ENCODE results near the gene MRTFA.
"Not testable (repeated sequence)": the region's sequence is repeated elsewhere in the genome, so short reads cannot be mapped to it uniquely, and the experiment has no call there.

Gene MRTFA

DNA sequence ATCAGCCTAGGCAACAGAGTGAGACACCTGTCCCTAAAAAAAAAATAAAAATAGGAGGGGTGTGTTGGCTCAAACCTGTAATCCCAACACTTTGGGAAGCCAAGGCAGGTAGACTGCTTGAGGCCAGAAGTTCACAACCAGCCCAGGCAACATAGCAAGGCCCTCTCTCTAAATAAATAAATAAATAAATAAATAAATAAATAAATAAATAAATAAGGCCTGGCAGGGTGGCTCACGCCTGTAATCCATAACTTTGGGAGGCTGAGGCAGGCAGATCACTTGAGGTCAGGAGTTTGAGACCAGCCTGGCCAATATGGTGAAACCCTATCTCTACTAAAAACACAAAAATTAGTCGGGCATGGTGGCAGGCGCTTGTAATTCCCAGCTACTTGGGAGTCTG lies 11.2 kb downstream of the MRTFA start:
- not testable (repeated sequence) for H3K9ac ChIP-seq (ENCODE audit: low read depth, low read length); H3K27ac ChIP-seq (ENCODE audit: low read length); H3K9me3 ChIP-seq (ENCODE audit: insufficient read depth, low read depth, low read length); H3K27me3 ChIP-seq (ENCODE audit: insufficient read depth, low read length); H3K4me3 ChIP-seq (ENCODE audit: low read length); H3K36me3 ChIP-seq (ENCODE audit: insufficient read depth, low read depth, low read length); H3K4me1 ChIP-seq (ENCODE audit: insufficient read depth, low read length)

DNA sequence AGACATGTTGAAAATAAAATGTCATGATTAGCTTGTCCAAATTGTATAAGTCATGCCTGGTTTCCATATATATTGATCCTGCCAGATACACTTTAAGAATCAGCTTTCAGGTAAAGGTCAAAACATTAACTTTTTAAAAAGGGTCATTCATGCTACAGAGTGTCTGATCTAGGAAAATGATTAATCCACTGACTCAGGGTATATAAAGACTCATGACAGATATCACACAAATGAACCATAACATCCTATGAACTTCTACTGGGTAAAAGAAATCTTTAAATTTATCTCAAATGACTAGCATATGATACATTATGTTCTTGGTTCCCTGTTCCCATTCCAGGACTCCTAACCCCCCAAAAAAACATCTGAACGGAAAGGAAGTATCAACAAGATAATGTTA lies 11.7 kb downstream of the MRTFA start:
- no peak overlapping the region for H3K27ac ChIP-seq (ENCODE audit: low read length)
- H3K4me3 ChIP-seq (ENCODE audit: low read length) = no peak overlapping the region
- H3K36me3 ChIP-seq (ENCODE audit: insufficient read depth, low read depth, low read length) = no peaks in the 10 kb centered on the region
- no peak overlapping the region for H3K9ac ChIP-seq (ENCODE audit: low read depth, low read length)
- H3K9me3 ChIP-seq (ENCODE audit: insufficient read depth, low read depth, low read length) = no peaks in the 10 kb centered on the region
- no peaks in the 10 kb centered on the region for H3K27me3 ChIP-seq (ENCODE audit: insufficient read depth, low read length)
- H3K4me1 ChIP-seq (ENCODE audit: insufficient read depth, low read length) = no peaks in the 10 kb centered on the region

DNA sequence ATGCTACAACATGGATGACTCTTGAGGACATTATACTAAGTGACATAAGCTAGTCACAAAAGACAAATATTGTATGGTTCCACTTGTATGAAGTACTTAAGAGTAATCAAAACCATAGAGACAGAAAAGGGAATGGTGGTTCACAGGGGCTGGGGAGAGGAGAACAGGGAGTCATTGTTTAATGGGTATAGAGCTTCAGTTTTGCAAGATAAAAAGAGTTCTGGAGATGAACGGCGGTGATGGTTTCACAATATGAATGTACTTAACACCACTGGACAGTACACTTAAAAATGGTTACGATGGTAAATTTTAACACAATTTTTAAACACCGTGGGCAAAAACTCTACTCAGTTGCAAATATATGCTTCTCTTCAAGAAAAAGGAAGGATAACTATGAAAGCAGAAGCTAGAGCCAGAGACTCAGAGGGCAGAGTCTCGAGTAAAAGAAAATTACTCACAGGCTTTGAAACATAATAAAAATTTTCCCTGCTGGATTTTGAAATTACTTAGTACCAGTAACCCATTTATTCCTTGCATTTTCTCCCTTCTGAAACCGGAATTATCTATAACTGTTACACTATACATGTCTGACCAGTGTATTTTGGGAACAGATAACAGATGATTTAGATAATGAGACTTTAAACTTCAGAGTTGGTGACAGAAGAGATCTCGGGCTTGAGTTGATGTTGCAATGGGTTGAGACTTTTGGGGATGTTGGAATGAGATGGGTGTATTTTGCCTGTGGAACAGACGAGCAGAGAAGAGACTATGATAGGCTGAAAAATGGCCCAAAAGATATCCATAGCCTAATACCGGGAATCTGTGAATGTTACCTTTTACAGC lies 15.0 kb downstream of the MRTFA start:
- Histone ChIP-seq H3K36me3 (ENCODE audit: insufficient read depth, low read depth, low read length) (no peaks in the 10 kb centered on the region), H3K27ac (ENCODE audit: low read length) (no peak overlapping the region), H3K4me3 (ENCODE audit: low read length) (no peak overlapping the region), H3K9me3 (ENCODE audit: insufficient read depth, low read depth, low read length) (no peaks in the 10 kb centered on the region), H3K4me1 (ENCODE audit: insufficient read depth, low read length) (peaks cover 2% of the 10 kb centered on the region; the same call in 1 of the 2 replicates), H3K9ac (ENCODE audit: low read depth, low read length) (no peak overlapping the region), H3K27me3 (ENCODE audit: insufficient read depth, low read length) (no peaks in the 10 kb centered on the region)

DNA sequence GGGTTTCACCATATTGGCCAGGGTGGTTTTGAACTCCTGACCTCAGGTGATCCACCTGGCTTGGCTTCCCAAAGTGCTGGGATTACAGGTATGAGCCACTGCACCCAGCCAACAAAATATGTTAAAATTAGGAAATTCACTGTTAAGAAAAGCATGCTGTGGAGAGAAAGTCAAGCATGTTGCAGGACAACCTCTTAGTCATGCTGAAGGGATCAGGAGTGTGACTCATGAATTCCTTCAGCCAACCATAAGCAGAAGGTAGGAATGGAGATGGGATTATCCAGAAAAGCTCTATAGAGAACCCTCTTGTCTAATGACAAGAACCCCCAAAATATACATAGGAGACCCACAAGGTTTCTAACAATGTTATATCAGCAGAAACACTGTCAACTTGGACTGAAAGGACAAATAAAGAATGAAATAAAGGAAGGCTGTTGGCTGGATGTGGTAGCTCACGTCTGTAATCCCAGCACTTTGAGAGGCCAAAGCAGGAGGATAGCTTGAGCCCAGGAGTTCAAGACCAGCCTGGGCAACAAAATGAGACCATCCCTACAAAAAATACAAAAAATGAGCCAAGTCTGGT lies 16.0 kb downstream of the MRTFA start:
- Histone ChIP-seq H3K4me3 (ENCODE audit: low read length) (no peak overlapping the region), H3K27me3 (ENCODE audit: insufficient read depth, low read length) (no peaks in the 10 kb centered on the region), H3K9me3 (ENCODE audit: insufficient read depth, low read depth, low read length) (no peaks in the 10 kb centered on the region), H3K36me3 (ENCODE audit: insufficient read depth, low read depth, low read length) (no peaks in the 10 kb centered on the region), H3K4me1 (ENCODE audit: insufficient read depth, low read length) (peaks cover 4% of the 10 kb centered on the region; the same call in 1 of the 2 replicates), H3K9ac (ENCODE audit: low read depth, low read length) (no peak overlapping the region), H3K27ac (ENCODE audit: low read length) (no peak overlapping the region)

DNA sequence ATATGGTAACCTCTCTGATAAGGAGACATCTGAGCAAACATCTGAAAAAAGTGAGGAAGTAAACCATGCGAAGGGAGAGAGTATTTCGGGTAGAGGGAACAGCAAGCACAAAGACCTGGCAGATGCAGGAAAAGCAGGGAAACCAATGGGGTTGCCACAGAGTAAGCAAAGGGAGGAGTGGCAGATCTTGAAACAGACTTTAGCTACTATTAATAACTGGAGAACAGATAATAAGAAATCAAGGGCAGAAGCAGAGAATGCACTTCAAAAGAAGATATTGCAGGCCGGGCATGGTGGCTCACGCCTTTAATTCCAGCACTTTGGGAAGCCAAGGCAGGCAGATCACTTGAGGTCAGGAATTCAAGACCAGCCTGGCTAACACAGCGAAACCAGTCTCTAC lies 18.1 kb downstream of the MRTFA start:
- Histone ChIP-seq H3K27me3 (ENCODE audit: insufficient read depth, low read length) (no peaks in the 10 kb centered on the region), H3K9me3 (ENCODE audit: insufficient read depth, low read depth, low read length) (no peaks in the 10 kb centered on the region), H3K9ac (ENCODE audit: low read depth, low read length) (no peak overlapping the region), H3K4me3 (ENCODE audit: low read length) (no peak overlapping the region), H3K4me1 (ENCODE audit: insufficient read depth, low read length) (peaks cover 4% of the 10 kb centered on the region; the same call in 1 of the 2 replicates), H3K36me3 (ENCODE audit: insufficient read depth, low read depth, low read length) (no peaks in the 10 kb centered on the region), H3K27ac (ENCODE audit: low read length) (no peak overlapping the region)

DNA sequence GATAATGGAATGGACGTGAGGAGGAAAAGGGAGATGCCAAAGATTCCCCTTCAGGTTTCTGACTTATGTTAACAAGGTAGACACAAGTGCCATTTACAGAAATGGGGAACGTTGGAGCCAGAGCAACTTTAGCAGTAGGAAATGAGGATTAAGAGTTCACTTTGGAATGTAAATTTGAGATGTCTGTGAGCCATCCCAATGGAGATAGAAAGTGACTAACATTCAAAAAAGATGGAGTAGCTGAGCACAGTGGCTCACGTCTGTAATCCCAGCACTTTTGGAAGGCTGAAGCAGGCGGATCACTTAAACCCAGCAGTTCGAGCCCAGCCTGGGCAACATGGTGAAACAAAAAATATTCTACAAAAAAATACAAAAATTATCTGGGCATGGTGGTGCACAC lies 19.9 kb downstream of the MRTFA start:
- peaks cover 4% of the 10 kb centered on the region; the same call in 1 of the 2 replicates for H3K4me1 ChIP-seq (ENCODE audit: insufficient read depth, low read length)
- no peaks in the 10 kb centered on the region for H3K27me3 ChIP-seq (ENCODE audit: insufficient read depth, low read length)
- H3K36me3 ChIP-seq (ENCODE audit: insufficient read depth, low read depth, low read length) = no peaks in the 10 kb centered on the region
- no peak overlapping the region for H3K4me3 ChIP-seq (ENCODE audit: low read length)
- no peak overlapping the region for H3K9ac ChIP-seq (ENCODE audit: low read depth, low read length)
- H3K27ac ChIP-seq (ENCODE audit: low read length) = no peak overlapping the region
- H3K9me3 ChIP-seq (ENCODE audit: insufficient read depth, low read depth, low read length) = no peaks in the 10 kb centered on the region

DNA sequence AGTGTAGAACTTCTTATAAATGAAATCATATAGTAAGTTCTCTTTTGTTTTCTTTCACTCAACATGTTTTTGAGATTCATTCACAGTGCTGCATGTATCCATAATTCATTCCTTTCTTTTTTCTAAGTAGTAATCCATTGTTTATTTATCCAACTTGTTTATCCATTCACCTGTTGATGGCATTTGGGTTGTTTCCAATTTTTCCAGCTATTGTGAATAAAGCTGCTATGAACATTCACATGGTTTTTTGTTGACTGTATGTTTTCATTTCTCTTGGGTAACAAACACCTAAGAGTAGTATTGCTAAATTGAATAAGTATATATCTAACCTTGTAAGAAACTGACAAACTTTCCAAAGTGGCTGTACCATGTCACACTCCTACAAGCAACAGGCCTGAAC lies 23.5 kb downstream of the MRTFA start:
- Histone ChIP-seq H3K9ac (ENCODE audit: low read depth, low read length) (no peak overlapping the region), H3K27ac (ENCODE audit: low read length) (no peak overlapping the region), H3K36me3 (ENCODE audit: insufficient read depth, low read depth, low read length) (no peaks in the 10 kb centered on the region), H3K4me1 (ENCODE audit: insufficient read depth, low read length) (peaks cover 6% of the 10 kb centered on the region; the same call in 1 of the 2 replicates), H3K9me3 (ENCODE audit: insufficient read depth, low read depth, low read length) (no peaks in the 10 kb centered on the region), H3K4me3 (ENCODE audit: low read length) (no peak overlapping the region), H3K27me3 (ENCODE audit: insufficient read depth, low read length) (no peaks in the 10 kb centered on the region)

DNA sequence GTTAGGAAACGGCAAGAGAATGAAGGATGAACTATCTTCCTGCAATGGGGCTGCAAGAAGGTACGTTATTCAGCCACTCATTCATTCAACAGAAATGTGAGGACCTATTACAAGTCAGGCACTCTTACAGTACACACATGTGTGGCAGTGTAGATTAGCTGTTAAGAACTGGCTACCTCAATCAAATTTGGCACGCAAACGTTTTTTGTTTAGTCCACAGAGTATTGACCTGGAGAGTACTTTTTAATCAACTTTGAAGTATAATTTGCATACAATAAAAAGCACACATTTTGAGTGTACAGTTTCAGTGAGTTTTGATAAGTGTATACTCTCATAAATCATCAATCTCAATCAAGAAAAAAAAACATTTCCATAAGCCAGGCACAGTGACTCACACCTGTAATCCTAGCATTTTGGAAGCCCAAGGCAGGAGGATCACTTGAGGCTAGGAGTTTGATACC lies 24.2 kb downstream of the MRTFA start:
- peaks cover 11% of the 10 kb centered on the region; the same call in 1 of the 2 replicates for H3K4me1 ChIP-seq (ENCODE audit: insufficient read depth, low read length)
- no peaks in the 10 kb centered on the region for H3K27me3 ChIP-seq (ENCODE audit: insufficient read depth, low read length)
- H3K36me3 ChIP-seq (ENCODE audit: insufficient read depth, low read depth, low read length) = no peaks in the 10 kb centered on the region
- no peaks in the 10 kb centered on the region for H3K9me3 ChIP-seq (ENCODE audit: insufficient read depth, low read depth, low read length)
- no peak overlapping the region for H3K9ac ChIP-seq (ENCODE audit: low read depth, low read length)
- no peak overlapping the region for H3K27ac ChIP-seq (ENCODE audit: low read length)
- no peak overlapping the region for H3K4me3 ChIP-seq (ENCODE audit: low read length)

DNA sequence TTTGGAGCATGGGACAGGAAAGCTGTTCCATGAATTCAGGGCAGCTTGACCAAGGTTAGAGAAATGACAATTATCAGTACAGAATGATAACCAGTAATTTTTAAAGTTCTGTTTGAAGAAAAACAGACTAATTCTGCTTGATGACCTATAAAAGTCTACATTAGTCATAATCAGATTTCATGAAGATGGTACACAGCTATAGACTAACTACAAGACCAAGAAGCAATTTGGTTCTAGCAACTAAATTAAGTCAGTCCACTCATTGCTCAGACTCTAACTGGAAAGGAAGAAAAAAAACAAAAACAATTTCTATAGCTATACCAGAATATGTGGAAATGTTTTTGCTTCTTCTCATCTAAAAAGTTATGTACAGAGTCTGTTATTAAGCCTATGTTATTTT lies 24.9 kb downstream of the MRTFA start:
- Histone ChIP-seq H3K9ac (ENCODE audit: low read depth, low read length) (no peak overlapping the region), H3K27ac (ENCODE audit: low read length) (no peak overlapping the region), H3K4me3 (ENCODE audit: low read length) (no peak overlapping the region), H3K9me3 (ENCODE audit: insufficient read depth, low read depth, low read length) (no peaks in the 10 kb centered on the region), H3K4me1 (ENCODE audit: insufficient read depth, low read length) (peaks cover 13% of the 10 kb centered on the region), H3K27me3 (ENCODE audit: insufficient read depth, low read length) (no peaks in the 10 kb centered on the region), H3K36me3 (ENCODE audit: insufficient read depth, low read depth, low read length) (no peaks in the 10 kb centered on the region)

DNA sequence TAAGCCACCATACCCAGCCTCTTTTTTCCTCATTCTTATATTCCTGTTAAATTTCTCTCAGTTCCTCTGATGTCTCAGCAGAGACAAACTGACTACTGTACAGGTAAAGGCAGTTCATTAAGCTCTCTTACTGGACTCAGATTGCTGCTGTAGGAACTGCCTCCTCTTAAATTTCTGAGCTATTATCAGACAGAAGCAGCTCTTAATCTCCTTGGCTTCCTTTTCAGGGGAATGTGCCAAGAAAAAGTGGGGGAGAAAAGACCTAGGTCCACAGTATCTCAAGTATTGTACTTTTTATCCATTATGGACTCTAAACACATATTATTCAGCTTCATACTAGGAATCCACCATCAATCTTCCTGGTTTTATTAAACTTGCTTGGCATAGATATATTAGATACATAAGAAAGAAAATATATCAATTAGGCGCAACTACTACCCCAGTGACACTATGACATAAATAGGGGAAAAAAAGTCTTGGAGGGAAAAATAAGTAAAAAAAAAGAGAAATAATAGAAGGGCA lies 26.1 kb downstream of the MRTFA start:
- Histone ChIP-seq H3K9me3 (ENCODE audit: insufficient read depth, low read depth, low read length) (no peaks in the 10 kb centered on the region), H3K4me1 (ENCODE audit: insufficient read depth, low read length) (peaks cover 16% of the 10 kb centered on the region), H3K4me3 (ENCODE audit: low read length) (no peak overlapping the region), H3K9ac (ENCODE audit: low read depth, low read length) (no peak overlapping the region), H3K27ac (ENCODE audit: low read length) (no peak overlapping the region), H3K36me3 (ENCODE audit: insufficient read depth, low read depth, low read length) (no peaks in the 10 kb centered on the region), H3K27me3 (ENCODE audit: insufficient read depth, low read length) (no peaks in the 10 kb centered on the region)

DNA sequence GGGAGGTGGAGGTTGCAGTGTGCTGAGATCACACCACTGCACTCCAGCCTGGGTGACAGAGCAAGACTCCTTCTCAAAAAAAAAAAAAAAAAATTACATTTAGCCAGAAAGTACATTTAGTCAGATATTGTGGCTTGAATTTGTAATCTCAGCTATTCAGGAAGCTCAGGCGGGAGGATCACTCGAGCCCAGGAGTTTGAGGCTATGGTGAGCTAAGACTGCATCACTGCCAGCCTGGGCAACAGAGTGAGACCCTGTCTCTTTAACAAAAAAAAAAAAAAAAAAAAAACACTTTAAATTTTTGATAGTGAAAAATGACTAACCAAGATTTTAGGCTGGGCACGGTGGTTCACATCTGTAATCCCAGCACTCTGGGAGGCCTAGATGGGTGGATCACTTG lies 27.3 kb downstream of the MRTFA start:
- H3K4me1 ChIP-seq (ENCODE audit: insufficient read depth, low read length) = peaks cover 16% of the 10 kb centered on the region
- no peak overlapping the region for H3K9ac ChIP-seq (ENCODE audit: low read depth, low read length)
- no peaks in the 10 kb centered on the region for H3K27me3 ChIP-seq (ENCODE audit: insufficient read depth, low read length)
- no peaks in the 10 kb centered on the region for H3K9me3 ChIP-seq (ENCODE audit: insufficient read depth, low read depth, low read length)
- no peak overlapping the region for H3K4me3 ChIP-seq (ENCODE audit: low read length)
- no peaks in the 10 kb centered on the region for H3K36me3 ChIP-seq (ENCODE audit: insufficient read depth, low read depth, low read length)
- H3K27ac ChIP-seq (ENCODE audit: low read length) = no peak overlapping the region

DNA sequence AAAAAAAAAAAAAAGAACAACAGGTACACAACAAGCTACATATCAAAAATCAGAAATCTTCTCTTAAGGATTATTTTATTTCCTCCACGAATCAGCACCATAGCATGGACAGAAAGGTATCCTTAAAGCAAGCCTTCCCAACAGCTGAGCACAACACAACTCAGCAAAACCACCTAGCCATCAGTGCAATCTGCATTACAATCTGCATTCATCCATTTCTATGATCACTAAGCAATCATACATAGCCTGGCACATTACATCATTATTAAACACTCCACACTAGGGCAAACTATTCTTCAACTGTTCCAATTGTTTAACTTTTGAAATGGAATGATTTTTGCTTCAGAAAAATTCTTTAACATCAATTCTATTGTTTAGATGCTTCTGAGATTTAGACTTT lies 29.0 kb downstream of the MRTFA start:
- peaks cover 20% of the 10 kb centered on the region for H3K4me1 ChIP-seq (ENCODE audit: insufficient read depth, low read length)
- no peak overlapping the region for H3K27ac ChIP-seq (ENCODE audit: low read length)
- H3K4me3 ChIP-seq (ENCODE audit: low read length) = no peak overlapping the region
- H3K27me3 ChIP-seq (ENCODE audit: insufficient read depth, low read length) = no peaks in the 10 kb centered on the region
- H3K36me3 ChIP-seq (ENCODE audit: insufficient read depth, low read depth, low read length) = no peaks in the 10 kb centered on the region
- no peaks in the 10 kb centered on the region for H3K9me3 ChIP-seq (ENCODE audit: insufficient read depth, low read depth, low read length)
- H3K9ac ChIP-seq (ENCODE audit: low read depth, low read length) = no peak overlapping the region

Data from iPS-20b (cell line).